GM18870 (cell line): ENCODE measurements around the gene SLC6A9.
A peak's percentile ranks its signal among the peaks of the same experiment; 100 is the strongest.

ENCODE experiments used
- ATAC-seq: cut with Tn5 transposase; IDR thresholded peaks from one replicate; pipeline ENCODE4 v1.9.1; 2021; ENCODE audit warnings: moderate library complexity; ENCODE audit not compliant: unreplicated experiment

SLC6A9 gene

GRCh38 chr1:43986712-43987111 is 44.5 kb downstream of the SLC6A9 start:
- ATAC-seq = no peak

GRCh38 chr1:43985984-43986595 is 45.2 kb downstream of the SLC6A9 start:
- ATAC-seq = no peak

- no peak for ATAC-seq
Observed at GRCh38 chr1:43984855-43985254, 46.4 kb downstream of the SLC6A9 start.

GRCh38 chr1:43983253-43983899 is 47.9 kb downstream of the SLC6A9 start:
- ATAC-seq = no peak

GRCh38 chr1:43982808-43983207 is 48.5 kb downstream of the SLC6A9 start:
- ATAC-seq = no peak

GRCh38 chr1:43982241-43982640 is 49.0 kb downstream of the SLC6A9 start:
- no peak for ATAC-seq

GRCh38 chr1:43981636-43982035 is 49.6 kb downstream of the SLC6A9 start:
- ATAC-seq = no peak

- no peak for ATAC-seq
Observed at GRCh38 chr1:43981135-43981491, 50.1 kb downstream of the SLC6A9 start.

- no peak for ATAC-seq
Observed at GRCh38 chr1:43980255-43981134, 50.8 kb downstream of the SLC6A9 start.

GRCh38 chr1:43979528-43980254 is 51.6 kb downstream of the SLC6A9 start:
- ATAC-seq = no peak

- ATAC-seq = no peak
Observed at GRCh38 chr1:43979261-43979527, 52.1 kb downstream of the SLC6A9 start.

- ATAC-seq = no peak
Observed at GRCh38 chr1:43978551-43979260, 52.6 kb downstream of the SLC6A9 start, which contains the start of gene B4GALT2. Gene B4GALT2 (plus strand): TSS chr1:43979210. CDS start chr1:43981161, 1,951 bp downstream.

- ATAC-seq = no peak
Observed at GRCh38 chr1:43978264-43978550, 53.1 kb downstream of the SLC6A9 start.

GRCh38 chr1:43977376-43978263 is 53.6 kb downstream of the SLC6A9 start:
- no peak for ATAC-seq

- no peak for ATAC-seq
Observed at GRCh38 chr1:43976890-43977289, 54.4 kb downstream of the SLC6A9 start.

- ATAC-seq = no peak
Observed at GRCh38 chr1:43976045-43976444, 55.2 kb downstream of the SLC6A9 start.

- ATAC-seq = no peak
Observed at GRCh38 chr1:43975249-43975961, 55.9 kb downstream of the SLC6A9 start.

GRCh38 chr1:43974443-43975248 is 56.6 kb downstream of the SLC6A9 start, which contains the start of gene ATP6V0B:
Gene ATP6V0B (plus strand): TSS chr1:43974960. CDS start chr1:43975041, 81 bp downstream.
- ATAC-seq = peak; percentile 54
